ENCODE results near the gene SH3RF3.

The SH3RF3 gene

DNA sequence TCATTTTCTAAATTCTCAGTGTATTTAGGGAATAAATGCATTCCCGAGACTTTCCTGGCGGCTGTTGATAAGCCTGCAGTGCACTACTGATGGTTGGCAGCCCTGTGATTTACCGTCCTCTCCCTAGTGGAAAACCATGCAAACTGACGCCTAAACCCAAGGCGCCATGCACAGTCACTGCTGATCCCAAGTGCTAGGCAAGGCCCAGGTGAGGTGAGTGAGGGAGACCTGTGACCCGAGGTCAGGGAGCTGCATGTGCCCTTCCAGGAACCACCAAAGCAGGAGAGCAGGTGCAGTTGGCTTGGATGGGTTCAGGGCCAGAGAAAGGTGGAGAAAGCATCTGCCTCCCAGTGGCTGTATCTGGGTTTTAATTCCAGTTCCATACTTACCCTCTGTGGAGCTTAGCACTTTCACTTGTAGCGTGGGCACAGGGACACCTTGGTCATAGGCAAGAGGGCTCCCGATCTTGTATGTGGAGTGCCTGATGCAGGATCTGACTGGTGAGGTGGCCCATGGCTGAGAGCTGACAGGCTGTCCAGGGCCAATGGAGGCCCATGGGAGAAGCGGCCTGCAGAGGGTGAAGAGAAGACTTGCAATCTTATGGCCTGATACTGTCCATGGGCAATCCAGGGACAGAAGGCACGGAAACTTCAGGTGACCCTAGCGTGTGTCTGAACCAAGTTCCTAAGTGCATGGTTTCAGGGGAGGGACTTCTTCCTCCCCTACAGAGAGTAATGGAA lies 131.3 kb downstream of the SH3RF3 start:
- no peaks in the 10 kb centered on the region for H3K4me1 ChIP-seq (ENCODE audit: control insufficient read depth, insufficient read depth, low read length)
- no peaks in the 10 kb centered on the region for H3K27me3 ChIP-seq (ENCODE audit: control insufficient read depth, insufficient read depth, low read length)
- H3K9me3 ChIP-seq (ENCODE audit: control insufficient read depth, insufficient read depth, low read length), result no peaks in the 10 kb centered on the region
- H3K27ac ChIP-seq (ENCODE audit: low read length), result no peak overlapping the region
- no CpG with 5 or more reads among the region's 11 CpGs for WGBS (ENCODE audit: insufficient coverage, insufficient read length)
- H3K4me3 ChIP-seq (ENCODE audit: low read length), result no peak overlapping the region
- no peaks in the 10 kb centered on the region for H3K36me3 ChIP-seq (ENCODE audit: control insufficient read depth, insufficient read depth, low read length)
- no peak for DNase-seq (ENCODE audit: low read depth, low spot score)

DNA sequence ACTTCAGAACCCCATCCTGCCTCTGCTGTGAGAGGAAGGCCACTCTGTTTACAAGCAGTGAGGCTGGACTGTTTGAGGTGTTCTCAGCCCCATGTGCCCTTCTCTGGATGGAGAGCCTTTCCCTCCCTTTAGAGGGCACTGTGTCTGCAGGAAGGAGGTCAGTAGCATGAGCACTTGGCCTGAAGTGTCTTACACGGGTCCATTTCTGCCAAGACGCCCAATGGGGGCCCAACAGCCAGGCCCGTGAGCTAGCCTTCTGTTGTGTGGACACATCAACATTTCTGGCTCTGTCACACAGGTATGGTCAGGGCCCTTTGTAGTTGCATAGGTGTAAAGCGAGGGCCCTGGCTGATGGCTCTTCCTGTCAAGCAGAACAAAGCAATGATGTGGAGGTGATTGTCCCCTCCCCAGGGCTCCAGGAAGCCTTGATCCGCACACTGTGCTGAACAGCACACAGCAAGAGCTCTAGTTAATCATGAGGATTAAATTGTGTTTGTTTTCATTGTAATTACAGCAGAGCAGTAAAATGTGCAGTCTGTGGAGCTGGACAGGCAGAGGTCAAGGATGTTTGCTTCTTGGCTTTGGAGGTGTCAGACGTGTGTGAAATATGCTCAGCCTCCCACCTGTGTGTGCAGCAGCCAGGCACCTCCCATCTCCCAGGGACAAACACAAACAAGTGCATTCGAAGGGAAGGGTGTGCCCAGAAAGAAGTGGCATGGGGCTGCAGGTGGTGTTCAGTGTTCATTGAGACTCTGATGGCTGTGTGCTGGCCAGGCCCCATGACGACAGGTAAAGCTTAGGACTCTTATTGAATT lies 132.1 kb downstream of the SH3RF3 start:
- no peaks in the 10 kb centered on the region for H3K9me3 ChIP-seq (ENCODE audit: control insufficient read depth, insufficient read depth, low read length)
- no peaks in the 10 kb centered on the region for H3K27me3 ChIP-seq (ENCODE audit: control insufficient read depth, insufficient read depth, low read length)
- no peaks in the 10 kb centered on the region for H3K4me1 ChIP-seq (ENCODE audit: control insufficient read depth, insufficient read depth, low read length)
- H3K36me3 ChIP-seq (ENCODE audit: control insufficient read depth, insufficient read depth, low read length), result no peaks in the 10 kb centered on the region
- DNase-seq (ENCODE audit: low read depth, low spot score), result no peak
- WGBS (ENCODE audit: insufficient coverage, insufficient read length), result no CpG with 5 or more reads among the region's 8 CpGs
- H3K4me3 ChIP-seq (ENCODE audit: low read length), result no peak overlapping the region
- no peak overlapping the region for H3K27ac ChIP-seq (ENCODE audit: low read length)

DNA sequence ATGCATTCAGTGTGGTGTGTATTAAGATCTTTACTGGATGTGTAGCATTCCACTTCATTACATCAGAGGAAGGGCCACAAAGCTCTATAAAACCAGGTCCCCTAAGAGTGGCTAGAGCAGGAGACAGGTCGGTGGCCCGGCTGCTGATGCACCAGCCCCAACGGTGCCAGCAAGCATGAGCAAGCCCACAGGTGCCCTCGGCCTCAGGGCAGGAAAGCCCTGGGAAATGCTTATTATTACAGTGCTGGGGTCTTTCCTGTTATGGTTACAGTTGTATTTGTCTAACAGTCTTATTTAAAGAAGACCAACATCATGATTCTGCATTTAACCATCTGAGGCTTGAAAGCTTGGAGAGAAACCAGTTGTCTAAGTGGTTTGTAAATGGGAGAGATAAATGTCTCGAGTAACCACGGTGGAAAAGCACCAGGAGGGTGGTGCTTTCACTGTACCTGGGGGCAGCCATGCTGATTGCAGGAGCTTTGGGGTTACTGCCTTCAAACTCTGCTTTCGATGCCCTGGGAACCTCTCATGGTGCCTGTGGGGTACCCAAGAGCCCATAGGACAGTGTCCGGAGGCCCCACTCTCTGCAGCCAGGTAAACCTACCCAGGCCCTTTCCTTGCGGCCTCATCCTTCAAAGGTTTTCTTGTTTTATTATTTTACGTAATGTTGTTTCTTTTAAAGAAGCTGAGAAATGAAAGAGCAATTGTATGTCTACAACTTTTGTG lies 133.1 kb downstream of the SH3RF3 start:
- Histone ChIP-seq H3K27me3 (ENCODE audit: control insufficient read depth, insufficient read depth, low read length) (no peaks in the 10 kb centered on the region), H3K36me3 (ENCODE audit: control insufficient read depth, insufficient read depth, low read length) (no peaks in the 10 kb centered on the region), H3K4me1 (ENCODE audit: control insufficient read depth, insufficient read depth, low read length) (no peaks in the 10 kb centered on the region), H3K9me3 (ENCODE audit: control insufficient read depth, insufficient read depth, low read length) (no peaks in the 10 kb centered on the region), H3K27ac (ENCODE audit: low read length) (no peak overlapping the region), H3K4me3 (ENCODE audit: low read length) (no peak overlapping the region)
- WGBS (ENCODE audit: insufficient coverage, insufficient read length), result no CpG with 5 or more reads among the region's 10 CpGs
- no peak for DNase-seq (ENCODE audit: low read depth, low spot score)

DNA sequence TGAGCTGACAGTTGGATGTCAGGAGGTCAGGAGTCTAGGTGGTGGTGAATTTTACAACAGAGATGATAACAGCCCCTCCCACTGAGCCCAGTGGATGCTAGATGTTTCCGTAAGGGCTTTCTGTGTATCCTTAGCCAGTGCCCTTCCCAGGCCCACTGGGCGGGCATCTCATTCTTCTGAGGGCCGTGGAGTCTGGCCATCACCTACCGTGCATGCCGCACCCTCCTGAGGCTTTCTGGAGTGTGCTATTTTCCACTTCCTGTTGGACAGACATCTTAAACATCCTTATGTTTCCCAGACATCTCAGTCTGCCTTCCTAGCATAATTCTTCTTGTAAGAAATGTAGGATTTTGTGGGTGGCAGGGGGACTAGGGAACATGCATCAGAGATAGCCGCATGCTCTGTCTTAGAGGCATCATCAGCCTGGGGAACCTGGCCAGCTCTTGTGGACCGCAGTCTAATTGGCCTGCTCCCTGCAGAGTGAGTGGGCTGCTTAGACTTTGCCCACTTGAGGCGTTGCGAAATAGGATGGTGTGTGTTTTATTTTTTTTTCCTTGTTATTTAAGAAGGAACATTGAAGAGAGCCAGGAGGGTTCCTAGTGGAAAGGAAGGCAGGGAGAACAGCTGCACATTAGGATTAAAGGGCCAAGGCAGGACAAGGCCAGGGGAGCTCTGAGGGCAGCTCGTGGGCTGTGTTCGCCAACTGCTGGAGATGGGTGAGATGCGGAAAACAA lies 135.8 kb downstream of the SH3RF3 start:
- WGBS (ENCODE audit: insufficient coverage, insufficient read length), result no CpG with 5 or more reads among the region's 12 CpGs
- H3K4me1 ChIP-seq (ENCODE audit: control insufficient read depth, insufficient read depth, low read length), result no peaks in the 10 kb centered on the region
- no peak for DNase-seq (ENCODE audit: low read depth, low spot score)

DNA sequence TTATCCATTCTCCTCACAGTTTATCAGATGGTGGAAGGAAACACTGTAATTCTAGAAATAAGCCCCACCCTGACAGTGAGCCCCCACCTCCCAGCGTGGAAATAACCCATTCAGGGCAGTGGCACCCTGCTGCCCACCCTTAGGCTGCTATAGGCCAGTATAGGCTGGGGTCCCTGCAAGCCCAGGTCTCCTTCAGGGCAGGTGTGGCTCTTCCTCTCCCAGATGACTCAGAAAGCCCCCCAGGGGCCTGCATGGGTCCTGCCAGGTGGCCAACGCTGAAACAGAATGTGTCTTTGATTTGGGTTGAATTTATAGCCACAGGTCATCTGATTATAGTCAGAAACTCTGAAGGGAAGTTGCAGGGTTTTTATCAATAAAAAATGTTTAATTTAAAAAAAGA lies 136.4 kb downstream of the SH3RF3 start:
- WGBS (ENCODE audit: insufficient coverage, insufficient read length), result no CpG with 5 or more reads among the region's 2 CpGs
- Histone ChIP-seq H3K4me1 (ENCODE audit: control insufficient read depth, insufficient read depth, low read length) (no peaks in the 10 kb centered on the region), H3K27me3 (ENCODE audit: control insufficient read depth, insufficient read depth, low read length) (no peaks in the 10 kb centered on the region), H3K4me3 (ENCODE audit: low read length) (no peak overlapping the region), H3K9me3 (ENCODE audit: control insufficient read depth, insufficient read depth, low read length) (no peaks in the 10 kb centered on the region), H3K36me3 (ENCODE audit: control insufficient read depth, insufficient read depth, low read length) (no peaks in the 10 kb centered on the region), H3K27ac (ENCODE audit: low read length) (no peak overlapping the region)
- no peak for DNase-seq (ENCODE audit: low read depth, low spot score)

More for the DNA sequence above, 135.8 kb downstream of the SH3RF3 start:
- no peaks in the 10 kb centered on the region for H3K9me3 ChIP-seq (ENCODE audit: control insufficient read depth, insufficient read depth, low read length)
- no peak overlapping the region for H3K27ac ChIP-seq (ENCODE audit: low read length)
- no peak overlapping the region for H3K4me3 ChIP-seq (ENCODE audit: low read length)
- no peaks in the 10 kb centered on the region for H3K36me3 ChIP-seq (ENCODE audit: control insufficient read depth, insufficient read depth, low read length)
- H3K27me3 ChIP-seq (ENCODE audit: control insufficient read depth, insufficient read depth, low read length), result no peaks in the 10 kb centered on the region

DNA sequence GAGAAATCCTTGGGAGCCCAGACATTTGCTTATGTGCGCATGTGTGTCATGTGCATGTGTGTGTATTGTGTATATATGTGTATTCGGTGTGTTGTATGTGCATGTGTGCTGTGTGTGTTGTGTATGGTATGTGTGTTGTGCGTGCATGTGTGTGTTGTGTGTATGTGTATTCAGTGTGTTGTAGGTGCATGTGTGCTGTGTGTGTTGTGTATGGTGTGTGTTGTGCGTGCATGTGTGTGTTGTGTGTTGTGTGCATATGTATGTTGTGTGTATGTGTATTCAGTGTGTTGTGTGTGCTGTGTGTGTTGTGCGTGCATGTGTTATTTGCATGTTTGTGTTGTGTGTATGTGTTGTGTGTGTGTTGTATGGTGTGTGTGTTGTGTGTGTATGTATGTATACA lies 136.9 kb downstream of the SH3RF3 start:
- H3K27me3 ChIP-seq (ENCODE audit: control insufficient read depth, insufficient read depth, low read length), result no peaks in the 10 kb centered on the region
- H3K27ac ChIP-seq (ENCODE audit: low read length), result no peak overlapping the region
- no peak for DNase-seq (ENCODE audit: low read depth, low spot score)
- WGBS (ENCODE audit: insufficient coverage, insufficient read length), result 100% methylated on average over 3 of the region's 5 CpGs
- no peaks in the 10 kb centered on the region for H3K36me3 ChIP-seq (ENCODE audit: control insufficient read depth, insufficient read depth, low read length)
- no peaks in the 10 kb centered on the region for H3K9me3 ChIP-seq (ENCODE audit: control insufficient read depth, insufficient read depth, low read length)
- H3K4me1 ChIP-seq (ENCODE audit: control insufficient read depth, insufficient read depth, low read length), result no peaks in the 10 kb centered on the region
- no peak overlapping the region for H3K4me3 ChIP-seq (ENCODE audit: low read length)

DNA sequence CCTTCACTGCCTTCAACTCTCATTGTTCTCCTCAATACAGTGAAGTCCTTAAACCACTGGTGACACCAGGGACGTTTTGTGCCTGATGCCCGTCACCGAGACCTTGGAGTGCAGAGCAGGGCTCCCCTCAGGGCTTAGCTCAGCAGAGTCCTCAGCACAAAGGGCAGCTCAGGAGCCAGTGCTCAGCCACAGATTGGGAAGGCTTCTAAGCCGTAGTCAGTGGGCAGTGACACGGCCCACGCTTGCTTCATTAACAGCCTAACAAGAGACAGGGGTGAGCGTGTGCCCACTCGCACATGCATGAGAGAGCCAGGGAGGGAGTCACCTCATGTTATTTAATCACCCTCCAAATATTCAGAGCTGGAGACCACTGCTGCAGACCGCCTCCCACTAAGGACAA lies 137.5 kb downstream of the SH3RF3 start:
- no CpG with 5 or more reads among the region's 9 CpGs for WGBS (ENCODE audit: insufficient coverage, insufficient read length)
- Histone ChIP-seq H3K4me1 (ENCODE audit: control insufficient read depth, insufficient read depth, low read length) (no peaks in the 10 kb centered on the region), H3K4me3 (ENCODE audit: low read length) (no peak overlapping the region)

DNA sequence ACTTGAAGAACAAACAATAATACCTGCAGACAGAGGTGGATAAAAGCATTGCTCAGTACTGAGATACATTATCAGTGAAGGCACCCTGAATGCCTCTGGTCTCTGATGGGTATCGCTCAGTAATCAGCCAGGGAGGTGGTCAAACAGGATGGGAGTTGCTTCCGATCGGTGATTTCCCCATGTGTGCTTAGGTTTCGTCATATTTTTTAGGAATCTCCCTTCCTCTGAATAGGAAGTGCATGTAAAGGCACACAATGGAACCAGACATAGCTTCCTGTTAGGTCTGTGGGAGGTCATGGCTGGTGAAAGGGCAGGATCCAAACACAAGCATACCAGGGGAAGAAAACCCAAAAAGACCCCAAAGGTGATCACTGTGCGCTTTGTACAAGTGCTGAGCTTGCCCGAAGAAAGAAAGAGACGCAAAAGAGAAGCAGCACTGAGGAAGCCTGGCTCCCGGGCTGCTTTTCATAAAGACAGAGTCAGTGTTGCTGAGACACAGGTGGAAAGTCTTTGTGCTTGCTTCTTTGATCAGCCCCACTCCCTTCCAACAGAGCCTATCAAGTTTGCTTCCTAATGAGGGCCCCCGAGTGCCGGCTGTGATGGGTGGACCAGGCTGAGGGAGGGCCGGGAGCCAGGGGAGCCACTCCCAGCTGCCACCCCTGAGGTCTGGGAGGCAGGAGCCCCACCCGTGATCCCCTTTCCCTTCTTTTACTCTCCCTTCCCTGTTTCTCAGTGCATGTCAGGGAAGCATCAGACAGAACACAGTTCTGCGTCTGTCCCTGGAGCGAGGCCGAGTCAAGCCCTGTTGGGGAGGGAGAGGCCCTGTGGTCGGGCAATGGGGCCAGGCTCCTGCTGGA lies 138.2 kb downstream of the SH3RF3 start:
- H3K4me1 ChIP-seq (ENCODE audit: control insufficient read depth, insufficient read depth, low read length), result no peaks in the 10 kb centered on the region
- WGBS (ENCODE audit: insufficient coverage, insufficient read length), result no CpG with 5 or more reads among the region's 16 CpGs

More for the DNA sequence above, 137.5 kb downstream of the SH3RF3 start:
- no peak for DNase-seq (ENCODE audit: low read depth, low spot score)
- Histone ChIP-seq H3K9me3 (ENCODE audit: control insufficient read depth, insufficient read depth, low read length) (no peaks in the 10 kb centered on the region), H3K27ac (ENCODE audit: low read length) (no peak overlapping the region), H3K36me3 (ENCODE audit: control insufficient read depth, insufficient read depth, low read length) (no peaks in the 10 kb centered on the region), H3K27me3 (ENCODE audit: control insufficient read depth, insufficient read depth, low read length) (no peaks in the 10 kb centered on the region)

DNA sequence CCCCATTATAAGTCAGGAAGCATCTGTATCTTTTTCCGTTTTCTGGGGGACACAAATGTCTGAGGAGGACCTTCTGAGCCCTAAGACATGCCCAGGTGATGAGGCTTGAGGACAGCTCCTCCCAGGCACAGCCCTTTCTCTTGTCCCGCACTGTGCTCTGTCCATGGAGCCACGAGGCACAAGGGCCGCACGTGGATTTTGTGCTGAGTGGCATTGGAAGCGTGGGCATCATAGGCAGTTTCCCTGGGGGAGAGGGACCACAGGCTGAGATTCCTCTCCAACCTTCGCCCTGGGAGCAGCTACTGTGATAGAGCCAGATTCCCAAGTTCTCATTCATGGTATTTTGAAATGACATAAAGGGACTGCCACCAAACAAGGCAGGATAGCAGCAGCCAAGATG lies 139.9 kb downstream of the SH3RF3 start:
- no peak overlapping the region for H3K27ac ChIP-seq (ENCODE audit: low read length)
- no peaks in the 10 kb centered on the region for H3K27me3 ChIP-seq (ENCODE audit: control insufficient read depth, insufficient read depth, low read length)
- no peak overlapping the region for H3K4me3 ChIP-seq (ENCODE audit: low read length)
- H3K9me3 ChIP-seq (ENCODE audit: control insufficient read depth, insufficient read depth, low read length), result no peaks in the 10 kb centered on the region
- peaks cover 2% of the 10 kb centered on the region; the same call in 1 of the 2 replicates for H3K4me1 ChIP-seq (ENCODE audit: control insufficient read depth, insufficient read depth, low read length)
- no peak for DNase-seq (ENCODE audit: low read depth, low spot score)
- no CpG with 5 or more reads among the region's 7 CpGs for WGBS (ENCODE audit: insufficient coverage, insufficient read length)
- no peaks in the 10 kb centered on the region for H3K36me3 ChIP-seq (ENCODE audit: control insufficient read depth, insufficient read depth, low read length)

More for the DNA sequence above, 138.2 kb downstream of the SH3RF3 start:
- H3K9me3 ChIP-seq (ENCODE audit: control insufficient read depth, insufficient read depth, low read length), result no peaks in the 10 kb centered on the region
- H3K27me3 ChIP-seq (ENCODE audit: control insufficient read depth, insufficient read depth, low read length), result no peaks in the 10 kb centered on the region
- H3K27ac ChIP-seq (ENCODE audit: low read length), result no peak overlapping the region
- H3K4me3 ChIP-seq (ENCODE audit: low read length), result no peak overlapping the region
- no peak for DNase-seq (ENCODE audit: low read depth, low spot score)
- no peaks in the 10 kb centered on the region for H3K36me3 ChIP-seq (ENCODE audit: control insufficient read depth, insufficient read depth, low read length)

Data from iPS DF 6.9 (cell line).